Measurements from ENCODE around the gene TANC1.

- TF ChIP-seq CTCF (optimal IDR thresholded peaks at IDR 0.05 in 1 of 3, IDR thresholded peaks at IDR 0.05 in 1 of 3, conservative IDR thresholded peaks at IDR 0.05 in 1 of 3; ENCODE audit: extremely low read depth in 1 of 3, insufficient read depth in 2 of 3, low read length in 3 of 3) = no peak
- TF ChIP-seq EZH2 (IDR thresholded peaks at IDR 0.05; ENCODE audit: low read length) = no peak
Measured at GRCh38 chr2:159017837-159018236, 49.4 kb downstream of the TANC1 start.
